ENCODE results near the gene CTSS.
"Not testable (repeated sequence)": the region's sequence is repeated elsewhere in the genome, so short reads cannot be mapped to it uniquely, and the experiment has no call there.

The CTSS gene

DNA sequence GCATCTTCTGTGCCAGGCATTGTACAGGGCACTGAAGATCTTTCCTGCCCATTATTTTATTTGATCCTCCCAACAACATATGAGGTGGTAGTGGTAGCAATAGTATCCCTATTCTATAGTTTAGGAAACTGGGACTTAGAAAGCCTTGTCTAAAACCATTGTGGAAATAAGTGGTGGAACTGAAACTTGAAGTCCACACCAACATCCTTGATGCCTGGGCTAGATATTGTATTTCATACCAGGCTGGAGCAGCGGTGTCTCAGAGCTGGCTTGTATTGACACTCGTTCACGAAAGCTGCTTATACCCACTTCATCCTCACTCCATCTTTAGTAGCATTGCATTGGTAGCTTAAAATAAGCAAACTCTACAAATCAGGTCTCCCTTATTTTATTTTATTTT is 9.7 kb upstream of the CTSS start:
- no peak for DNase-seq (ENCODE audit: low spot score)

DNA sequence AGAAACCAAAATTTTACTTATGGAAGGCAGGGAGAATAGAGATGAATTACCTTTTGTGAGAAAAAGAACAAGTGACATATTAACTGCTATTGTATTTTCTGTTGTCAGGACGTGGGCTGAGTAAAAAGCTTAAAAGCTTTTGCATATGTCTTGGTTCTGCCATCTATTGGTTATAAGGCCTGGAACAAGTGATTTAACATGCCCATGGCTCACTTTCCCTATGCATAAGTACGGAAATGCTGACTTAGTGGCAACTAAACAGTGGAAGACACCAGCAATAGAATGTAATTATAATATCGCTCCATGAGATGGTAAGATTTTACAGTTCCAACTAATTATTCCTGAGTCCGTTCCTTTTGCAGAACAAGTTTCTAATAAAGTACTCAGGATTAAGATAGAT is 6.7 kb upstream of the CTSS start:
- no peak for DNase-seq (ENCODE audit: low spot score)

DNA sequence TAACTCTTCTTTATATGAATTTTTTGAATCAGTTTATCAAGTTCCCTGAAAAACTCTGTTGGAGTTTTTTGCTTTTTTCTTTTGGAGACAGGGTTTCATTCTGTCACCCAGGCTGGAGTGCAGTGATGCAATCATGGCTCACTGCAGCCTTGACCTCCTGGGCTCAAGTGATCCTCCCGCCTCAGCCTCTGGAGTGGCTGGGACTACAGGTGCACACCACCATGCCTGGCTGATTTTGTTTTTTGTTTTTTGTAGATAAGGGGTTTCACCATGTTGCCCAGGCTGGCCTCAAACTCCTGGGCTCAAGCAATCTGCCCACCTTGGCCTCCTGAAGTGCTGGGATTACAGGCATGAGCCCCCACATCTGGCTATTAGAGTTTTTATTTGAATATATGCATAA is 2.1 kb upstream of the CTSS start:
- not testable (repeated sequence) for DNase-seq (ENCODE audit: low spot score)

DNA sequence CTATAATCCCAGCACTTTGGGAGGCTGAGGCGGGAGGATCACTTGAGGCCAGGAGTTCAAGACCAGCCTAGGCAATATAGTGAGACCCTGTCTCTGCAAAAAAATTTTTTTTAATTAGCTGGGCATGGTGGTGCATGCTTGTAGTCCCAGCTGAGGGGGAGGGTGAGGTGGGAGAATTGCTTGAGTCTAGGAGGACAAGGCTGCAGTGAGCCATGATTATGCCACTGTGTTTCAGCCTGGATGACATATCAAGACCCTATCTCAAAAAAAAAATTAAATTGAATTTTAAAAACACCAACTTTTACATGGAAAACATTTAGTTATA is 361 bp upstream of the CTSS start:
- not testable (repeated sequence) for DNase-seq (ENCODE audit: low spot score)

DNA sequence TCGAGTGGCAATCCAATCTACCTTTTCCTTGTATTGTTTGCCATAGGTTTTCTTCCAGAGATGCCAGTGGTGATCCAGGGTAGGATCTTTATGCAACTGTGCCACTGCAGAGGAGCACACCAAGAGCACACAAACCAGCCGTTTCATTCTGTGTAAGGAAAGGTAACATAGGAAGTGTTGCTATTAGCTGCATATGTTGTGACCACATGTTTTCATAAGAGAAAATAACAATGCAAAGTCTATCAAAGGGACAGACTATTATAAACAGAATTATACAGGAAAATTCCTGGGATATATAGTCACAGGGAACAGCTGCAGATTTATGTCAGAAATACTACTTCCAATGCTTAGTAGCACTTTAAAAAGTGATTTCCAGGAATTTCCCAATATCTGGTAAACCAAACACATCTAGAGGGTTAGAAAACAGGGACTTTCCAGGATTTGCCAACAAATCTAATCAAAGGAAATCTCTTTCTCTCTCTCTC is 919 bp downstream of the CTSS start:
- DNase-seq (ENCODE audit: low spot score), result peak; percentile 1

DNA sequence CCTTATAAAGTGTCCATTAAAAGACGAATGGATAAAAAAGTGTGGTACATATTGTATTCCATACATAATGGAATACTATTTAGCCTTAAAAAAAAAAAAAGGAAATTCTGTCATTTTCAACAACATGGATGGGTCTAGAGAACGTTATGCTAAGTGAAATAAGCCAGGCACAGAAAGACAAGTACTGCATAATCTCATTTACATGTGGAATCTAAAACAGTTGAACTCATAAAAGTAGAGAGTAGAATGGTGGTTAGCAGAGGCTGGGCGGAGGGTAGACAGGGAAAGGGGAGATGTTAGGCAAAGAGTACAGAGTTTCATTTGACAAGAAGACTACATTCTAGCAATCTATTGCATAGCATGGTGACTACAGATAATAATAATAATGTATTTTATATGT is 2.6 kb downstream of the CTSS start:
- no peak for DNase-seq (ENCODE audit: low spot score)

DNA sequence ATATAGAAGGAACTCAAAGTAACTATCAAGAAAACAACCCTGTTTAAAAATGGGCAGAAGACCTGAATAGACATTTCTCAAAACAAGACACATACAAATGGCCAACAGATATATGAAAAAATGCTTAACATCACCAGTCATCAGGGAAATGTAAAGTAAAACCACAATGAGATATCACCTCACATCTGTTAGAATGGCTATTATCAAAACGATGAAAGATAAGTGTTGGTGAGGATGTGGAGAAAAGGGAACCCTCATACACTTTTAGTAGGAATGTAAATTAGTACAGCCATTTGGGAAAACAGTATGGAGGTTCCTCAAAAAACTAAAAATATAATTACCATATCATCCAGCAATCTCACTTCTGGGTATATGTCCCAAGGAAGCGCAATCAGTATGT is 3.0 kb downstream of the CTSS start:
- no peak for DNase-seq (ENCODE audit: low spot score)

DNA sequence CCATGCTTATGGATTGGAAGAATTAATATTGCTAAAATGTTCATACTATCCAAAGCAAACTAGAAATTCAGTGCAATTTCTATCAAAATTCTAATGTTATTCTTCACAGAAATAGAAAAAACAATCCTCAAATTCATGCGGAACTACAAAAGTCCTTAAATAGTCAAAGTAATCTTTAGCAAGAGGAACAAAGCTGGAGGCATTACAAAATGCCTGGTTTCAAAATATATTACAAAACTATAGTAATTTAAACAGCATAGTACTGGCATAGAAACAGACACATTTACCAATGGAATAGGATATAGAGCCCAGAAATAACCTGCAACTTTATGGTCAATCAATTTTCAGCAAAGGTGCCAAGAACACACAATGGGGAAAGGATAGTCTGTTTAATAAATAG is 3.8 kb downstream of the CTSS start:
- no peak for DNase-seq (ENCODE audit: low spot score)

DNA sequence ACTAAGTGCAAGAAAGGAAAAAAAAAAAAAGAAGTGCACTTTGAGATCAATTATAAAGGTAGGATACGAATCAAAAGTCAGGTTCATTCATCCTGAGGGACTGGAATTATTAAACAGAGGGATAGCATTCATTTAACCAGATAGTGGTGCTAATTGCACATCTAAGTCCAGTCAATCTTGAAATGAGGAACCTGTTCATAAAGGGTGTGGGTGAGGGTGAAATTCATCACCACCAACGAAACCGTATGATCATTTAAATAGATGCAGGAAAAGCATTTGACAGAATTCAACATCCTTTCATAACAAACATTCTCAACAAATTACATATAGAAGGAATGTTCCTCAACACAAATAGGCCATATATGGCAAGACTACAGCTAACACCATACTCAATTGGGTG is 5.6 kb downstream of the CTSS start:
- no peak for DNase-seq (ENCODE audit: low spot score)

DNA sequence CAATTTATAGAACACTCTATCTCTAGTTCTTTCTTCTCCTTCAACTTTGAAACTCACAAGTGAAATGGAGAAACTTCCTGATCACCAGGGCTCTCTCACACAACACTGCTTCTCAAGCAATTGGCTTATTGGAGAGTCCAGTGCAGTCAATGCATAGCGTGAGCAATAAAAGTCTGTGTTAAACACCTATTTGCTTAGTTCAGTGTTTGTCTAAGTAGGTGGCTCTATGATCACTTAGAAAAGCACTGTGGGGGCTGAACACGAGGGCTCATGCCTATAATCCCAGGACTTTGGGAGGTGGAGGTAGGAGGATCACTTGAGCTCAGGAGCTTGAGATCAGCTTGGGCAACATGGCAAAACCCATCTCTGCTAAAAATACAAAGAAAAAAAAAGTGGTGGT is 12.2 kb downstream of the CTSS start:
- no peak for DNase-seq (ENCODE audit: low spot score)

DNA sequence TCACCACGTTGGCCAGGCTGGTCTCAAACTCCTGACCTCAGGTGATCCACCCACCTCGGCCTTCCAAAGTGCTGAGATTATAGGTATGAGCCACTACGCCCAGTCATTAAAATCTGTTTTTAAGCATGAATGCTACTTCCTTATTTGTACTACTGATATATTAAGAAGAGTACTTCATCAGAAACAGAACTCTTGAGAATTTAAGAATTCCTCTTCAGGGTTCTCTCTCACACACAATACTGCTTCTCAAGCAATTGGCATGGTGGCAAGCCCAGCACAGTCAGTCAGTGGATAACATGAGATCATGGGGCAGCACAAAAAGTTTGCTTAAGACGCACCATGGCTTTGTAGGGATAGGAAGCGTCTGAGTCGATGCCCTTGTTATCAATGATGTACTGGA is 14.1 kb downstream of the CTSS start:
- no peak for DNase-seq (ENCODE audit: low spot score)

DNA sequence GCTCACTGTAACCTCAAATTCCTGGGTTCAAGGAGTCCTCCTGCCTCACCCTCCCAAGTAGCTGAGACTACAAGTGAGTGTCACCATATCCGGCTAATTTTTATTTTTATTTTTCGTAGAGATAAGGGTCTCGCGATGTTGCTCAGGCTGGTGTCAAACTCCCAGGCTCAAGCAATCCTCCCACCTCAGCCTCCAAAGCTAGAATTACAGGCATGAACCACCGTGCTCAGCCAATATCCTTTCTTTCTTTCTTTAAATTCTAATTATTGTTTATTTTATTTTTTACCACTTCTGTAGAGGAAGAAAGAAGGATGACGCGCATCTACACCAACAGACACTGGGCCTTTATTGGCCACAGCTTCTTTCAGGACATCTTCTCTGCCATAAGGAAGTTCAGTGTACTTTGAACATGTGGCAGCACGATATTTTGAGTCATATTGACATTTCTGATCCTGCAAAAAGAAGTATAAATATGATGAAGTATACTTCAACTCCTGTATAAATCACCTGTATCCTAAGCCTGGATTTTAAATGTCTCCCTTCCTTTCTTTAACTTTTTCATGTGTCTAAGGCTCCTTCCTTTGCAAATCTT is 15.8 kb downstream of the CTSS start:
- DNase-seq (ENCODE audit: low spot score), result no peak

DNA sequence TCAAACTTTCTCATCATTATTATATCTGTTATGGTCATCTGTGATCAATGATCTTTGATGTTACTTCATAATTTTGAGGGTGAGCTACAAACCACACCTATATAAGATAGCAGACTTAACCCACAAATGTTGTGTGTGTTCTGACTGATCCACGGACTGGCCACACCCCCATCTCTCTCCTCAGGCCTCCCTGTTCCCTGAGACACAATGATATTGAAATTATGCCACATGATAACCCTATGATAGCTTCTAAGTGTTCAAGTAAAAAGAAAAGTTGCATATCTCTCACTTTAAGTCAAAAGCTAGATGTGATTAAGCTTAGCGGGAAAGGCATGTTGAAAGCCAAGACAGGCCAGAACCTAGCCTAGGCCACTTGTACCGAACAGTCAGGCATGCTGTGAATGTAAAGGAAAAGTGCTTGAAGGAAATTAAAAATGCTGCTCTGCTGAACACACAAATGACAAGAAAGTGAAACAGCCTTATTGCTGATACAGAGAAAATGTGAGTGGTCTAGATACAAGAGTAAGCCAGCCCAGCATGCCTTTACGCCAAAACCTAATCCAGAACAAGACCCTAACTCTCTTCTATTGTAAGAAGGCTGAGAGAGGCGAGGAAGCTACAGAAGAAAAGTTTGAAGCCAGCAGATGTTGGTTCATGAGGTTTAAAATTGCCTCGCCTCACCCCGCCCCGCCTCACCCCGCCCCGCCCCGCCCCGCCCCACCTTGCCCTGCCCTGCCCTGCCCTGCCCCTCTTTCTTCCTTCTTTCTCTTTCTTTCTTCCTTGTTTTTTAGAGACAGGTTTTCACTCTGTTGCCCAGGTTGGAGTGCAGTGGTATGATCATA is 16.5 kb downstream of the CTSS start:
- DNase-seq (ENCODE audit: low spot score), result no peak

DNA sequence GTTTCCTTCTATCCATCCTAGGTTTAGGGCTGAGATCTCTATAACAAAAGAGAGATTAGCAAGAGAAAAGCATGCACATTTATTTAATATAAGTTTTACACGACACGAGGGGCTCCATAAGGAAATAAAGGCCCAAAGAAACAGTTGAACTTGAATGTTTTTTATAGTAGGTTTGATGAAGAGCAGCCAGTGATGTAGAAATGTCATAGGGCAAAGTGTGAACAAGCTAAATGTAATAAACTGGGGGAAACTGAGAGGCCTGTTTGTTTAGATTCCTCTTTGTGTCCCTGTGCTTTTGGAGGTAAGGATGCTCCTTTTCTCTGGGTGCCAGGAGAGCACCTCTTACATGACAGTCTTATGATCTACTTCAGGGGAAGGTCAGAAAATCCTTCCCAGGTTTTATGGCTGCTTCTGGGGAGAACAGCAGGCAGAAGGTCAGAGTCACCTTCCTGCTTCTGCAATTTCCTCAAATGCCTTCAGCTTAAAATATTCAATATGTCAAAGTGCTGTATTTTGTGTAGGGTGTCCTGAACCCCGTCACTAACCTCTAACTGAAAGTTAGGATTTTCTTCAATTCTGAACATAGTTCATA is 35.4 kb downstream of the CTSS start:
- DNase-seq (ENCODE audit: low spot score), result no peak

DNA sequence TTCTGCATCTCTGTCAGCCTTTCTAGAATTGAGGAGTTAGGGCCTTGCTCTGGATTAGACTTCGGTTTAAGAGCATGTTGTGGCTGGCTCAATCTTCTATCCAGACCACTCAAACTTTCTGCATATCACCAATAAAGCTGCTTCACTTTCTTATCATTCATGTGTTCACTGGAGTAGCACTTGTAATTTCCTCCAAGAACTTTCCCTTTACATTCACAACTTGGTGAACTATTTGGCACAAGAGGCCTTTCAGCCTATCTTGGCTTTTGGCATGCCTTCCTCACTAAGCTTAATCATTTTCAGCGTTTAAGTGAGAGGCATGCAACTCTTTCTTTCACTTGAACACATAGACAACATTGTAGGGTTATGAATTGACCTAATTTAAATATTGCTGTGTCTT is 41.2 kb downstream of the CTSS start:
- no peak for DNase-seq (ENCODE audit: low spot score)

DNA sequence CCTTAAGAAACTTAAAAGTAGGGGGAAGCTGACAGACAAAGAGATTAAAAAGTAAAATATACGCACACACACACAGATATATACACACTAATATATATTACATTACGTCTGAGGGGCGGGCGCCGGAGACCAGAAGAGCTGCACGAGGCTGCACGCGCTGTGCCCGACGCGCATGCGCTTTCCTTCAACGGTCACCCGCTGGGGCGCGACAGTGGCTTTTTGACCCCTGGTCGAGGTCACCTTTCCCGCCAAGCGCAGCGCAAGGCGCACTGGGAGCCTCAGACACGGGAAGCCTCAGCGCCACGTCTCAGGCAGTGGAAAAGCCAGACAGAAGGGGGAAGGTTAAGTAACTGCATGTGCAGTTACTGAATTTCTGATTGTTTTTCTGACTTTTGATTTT is 44.9 kb downstream of the CTSS start, which contains the start of gene HORMAD1:
Gene HORMAD1, minus strand, starts transcription at position 193 of the 400 bp plus-strand sequence. CDS start 1,390 bp downstream, outside the sequence.
- DNase-seq (ENCODE audit: low spot score), result no peak

DNA sequence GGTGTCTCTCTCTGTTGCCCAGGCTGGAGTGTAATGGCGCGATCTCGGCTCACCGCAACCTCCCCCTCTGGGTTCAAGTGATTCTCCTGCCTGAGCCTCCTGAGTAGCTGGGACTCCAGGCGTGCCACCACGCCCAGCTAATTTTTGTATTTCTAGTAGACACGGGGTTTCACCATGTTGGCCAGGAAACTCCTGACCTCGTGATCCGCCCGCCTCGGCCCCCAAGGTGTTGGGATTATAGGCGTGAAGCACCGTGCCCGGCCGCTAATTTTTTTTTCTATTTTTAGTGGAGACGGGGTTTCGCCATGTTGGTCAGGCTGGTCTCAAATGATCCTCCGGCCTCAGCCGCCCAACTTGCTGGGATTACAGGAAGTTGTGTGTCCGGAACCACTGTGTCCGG is 45.5 kb downstream of the CTSS start:
- DNase-seq (ENCODE audit: low spot score), result no peak

DNA sequence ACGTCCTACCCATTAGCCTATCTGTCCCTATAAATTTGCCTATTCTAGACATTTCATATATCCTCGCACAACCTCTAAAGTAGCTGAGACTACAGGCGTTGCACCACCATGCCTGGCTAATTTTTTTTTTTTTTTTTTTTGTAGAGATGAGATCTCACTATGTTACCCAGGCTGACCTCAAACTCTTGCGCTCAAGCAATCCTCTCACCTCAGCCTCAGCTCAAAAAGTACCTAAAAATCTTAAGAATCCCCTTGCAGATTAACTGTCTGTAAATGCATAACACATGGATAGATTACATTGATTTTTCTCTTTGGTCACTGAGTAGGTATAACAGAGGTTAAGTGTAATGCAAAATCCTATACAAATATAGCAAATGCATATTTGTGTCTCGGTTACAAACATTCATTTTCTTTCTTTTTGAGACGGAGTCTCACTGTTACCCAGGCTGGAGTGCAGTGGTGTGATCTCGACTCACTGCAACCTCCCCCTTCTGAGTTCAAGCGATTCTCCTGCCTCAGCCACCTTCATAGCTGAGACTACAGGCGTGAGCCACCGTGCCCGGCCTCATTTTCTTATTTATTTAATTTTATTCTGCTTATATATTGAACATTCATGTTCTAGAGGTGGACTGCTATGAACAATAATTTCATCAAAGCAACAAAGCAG is 47.2 kb downstream of the CTSS start:
- no peak for DNase-seq (ENCODE audit: low spot score)

DNA sequence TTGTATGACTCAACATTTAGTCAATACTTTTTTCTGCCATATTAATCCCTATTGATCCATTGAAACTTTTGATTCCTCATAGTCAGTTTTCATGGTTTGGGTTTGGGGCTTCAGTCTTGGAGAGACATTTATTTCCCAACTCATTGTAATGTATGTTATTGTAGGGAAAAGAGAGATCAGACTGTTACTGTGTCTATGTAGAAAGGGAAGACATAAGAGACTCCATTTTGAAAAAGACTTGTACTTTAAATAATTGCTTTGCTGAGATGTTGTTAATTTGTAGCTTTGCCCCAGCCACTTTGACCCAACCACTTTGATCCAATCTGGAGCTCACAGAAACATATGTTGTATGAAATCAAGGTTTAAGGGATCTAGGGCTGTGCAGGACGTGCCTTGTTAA is 56.5 kb downstream of the CTSS start:
- DNase-seq (ENCODE audit: low spot score), result not testable (repeated sequence)

DNA sequence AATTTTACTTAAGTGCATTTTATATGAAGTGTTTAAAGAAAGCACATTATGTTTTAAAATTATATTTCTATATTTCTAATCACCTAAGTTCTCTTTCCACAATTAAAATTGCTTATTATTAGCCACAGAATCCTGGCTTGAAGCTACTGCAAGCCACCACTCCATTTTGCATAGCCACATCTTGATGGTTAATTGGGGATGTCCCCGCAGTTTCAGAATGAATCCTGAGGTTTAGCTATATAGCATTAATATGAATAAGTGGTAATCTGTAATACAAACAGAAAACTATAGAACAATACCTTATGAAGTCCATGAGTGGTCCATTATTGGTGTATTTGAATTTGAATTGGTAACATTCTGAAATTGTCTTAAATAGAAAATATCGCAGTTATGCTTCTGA is 57.0 kb downstream of the CTSS start:
- DNase-seq (ENCODE audit: low spot score), result no peak

DNA sequence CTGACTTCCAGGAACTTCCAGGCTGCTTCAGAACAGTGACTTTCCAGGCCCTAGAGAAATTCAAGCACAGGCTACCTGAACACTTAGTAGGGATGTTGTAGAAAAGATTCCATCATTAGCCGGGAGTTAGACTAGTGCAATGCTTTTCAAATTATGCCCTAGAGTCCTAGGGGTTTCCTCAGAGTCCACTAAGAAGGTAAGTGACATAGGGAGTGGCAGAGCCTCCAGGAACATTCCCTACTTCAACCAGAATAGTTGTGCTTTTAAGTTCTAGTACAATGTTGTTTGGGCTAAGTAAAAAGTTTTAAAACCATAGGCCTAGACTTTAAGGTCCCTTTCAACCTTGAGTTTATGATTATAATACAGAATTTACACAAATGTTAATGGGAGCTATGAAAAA is 59.5 kb downstream of the CTSS start:
- no peak for DNase-seq (ENCODE audit: low spot score)

DNA sequence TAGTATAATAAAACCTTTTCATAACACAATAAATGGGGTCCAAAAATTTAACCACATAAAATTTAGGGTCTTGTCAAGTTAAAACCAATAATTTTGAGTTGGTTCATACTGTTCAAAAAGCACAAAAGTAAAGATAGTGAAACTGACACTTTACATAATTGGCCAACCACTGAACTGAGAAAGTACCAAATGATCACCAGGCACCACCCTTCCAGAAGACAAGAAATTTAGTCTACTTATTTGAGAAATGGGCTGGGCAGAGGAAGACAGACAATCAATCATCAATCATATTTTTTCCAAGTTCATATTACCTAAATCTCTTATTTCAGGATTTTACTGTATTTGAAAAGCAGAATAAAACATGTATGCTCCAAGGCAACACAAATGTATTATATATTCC is 62.2 kb downstream of the CTSS start:
- no peak for DNase-seq (ENCODE audit: low spot score)
